GM10266 (cell line): ENCODE results near the gene PPM1N.

Experiments
- DNase-seq: peaks from one replicate; pipeline ENCODE4 v3.0.0; 2012; ENCODE audit errors: extremely low spot score
- CTCF ChIP-seq: IDR thresholded peaks from 2 replicates; pipeline ENCODE4 v1.5.1; 2012; ENCODE audit warnings: mild to moderate bottlenecking, low read depth; ENCODE audit not compliant: control insufficient read depth, insufficient read depth; ENCODE audit errors: missing control alignments

The PPM1N gene

GRCh38 chr19:45542234-45542668 is 44.0 kb downstream of the PPM1N start:
- peak; percentile 1 for DNase-seq
- TF ChIP-seq CTCF = no peak

DNA sequence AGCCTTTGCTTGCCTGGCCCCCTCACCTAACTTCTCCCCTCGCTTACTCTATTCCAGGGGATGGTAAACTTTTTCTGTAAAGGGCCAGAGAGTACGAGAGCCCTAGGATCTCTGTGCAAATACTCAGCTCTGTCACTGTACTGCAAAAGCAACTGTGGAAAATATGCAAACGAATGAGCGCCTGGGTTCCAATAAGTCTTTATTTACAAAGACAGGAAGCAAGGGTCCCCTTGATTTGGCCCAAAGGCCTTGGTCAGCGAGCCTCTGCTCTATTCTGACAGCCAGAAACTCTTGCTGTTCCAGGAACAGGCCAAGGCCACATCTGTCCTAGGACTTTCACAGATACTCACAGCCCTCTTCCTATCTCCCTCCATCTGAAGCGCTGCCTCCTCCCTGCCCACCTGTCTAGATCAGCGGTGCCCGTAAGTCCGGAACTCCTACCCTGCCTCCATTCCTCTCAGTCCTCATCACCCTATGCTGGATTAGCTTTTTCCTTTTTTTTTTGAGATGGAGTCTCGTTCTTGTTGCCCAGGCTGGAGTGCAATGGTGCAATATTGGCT is 49.0 kb downstream of the PPM1N start:
- DNase-seq = no peak
- TF ChIP-seq CTCF = no peak

- TF ChIP-seq CTCF = no peak
- DNase-seq = no peak
These were observed 49.8 kb downstream of the PPM1N start for GRCh38 chr19:45547965-45548609.
